Calu3 (cell line): Measurements from ENCODE around the gene SIDT1. TPM values are rescaled to one million over a fixed set of nuclear protein-coding genes. Genes with fewer than 3 reads are reported as not detected.

Experiments used
- BruUV-seq: library from RNA; stranded (reverse); fragments of 400-500 nt; replicated peaks from 2 replicates; lab custom pipeline; 2021; lab: Mats Ljungman, UMichigan
- CTCF ChIA-PET: fragments of 300-600 bp; sonication (Branson Sonifier 250); formaldehyde crosslinking; loops from one replicate; lab custom pipeline; 2022; ENCODE audit warnings: antibody characterized with exemption; lab: Charles Lee
- DNase-seq: peaks from one replicate; pipeline ENCODE4 v3.0.0; 2022
- H3K27ac Mint-ChIP-seq: one replicate; pipeline ENCODE4 v1.8.0; 2022; ENCODE audit warnings: mixed read lengths; ENCODE audit not compliant: unreplicated experiment
- H3K27me3 Mint-ChIP-seq: one replicate; pipeline ENCODE4 v1.8.0; 2022; ENCODE audit warnings: mixed read lengths; ENCODE audit not compliant: unreplicated experiment
- H3K36me3 Mint-ChIP-seq: one replicate; pipeline ENCODE4 v1.8.0; 2022; ENCODE audit warnings: mild to moderate bottlenecking, moderate library complexity, mixed read lengths; ENCODE audit not compliant: insufficient read depth, unreplicated experiment
- H3K4me1 Mint-ChIP-seq: one replicate; pipeline ENCODE4 v1.8.0; 2022; ENCODE audit warnings: mild to moderate bottlenecking, low read depth, mixed read lengths; ENCODE audit not compliant: unreplicated experiment
- H3K4me3 Mint-ChIP-seq: one replicate; pipeline ENCODE4 v1.8.0; 2022; ENCODE audit warnings: mild to moderate bottlenecking, low read depth, moderate library complexity, mixed read lengths; ENCODE audit not compliant: unreplicated experiment
- H3K9me3 Mint-ChIP-seq: one replicate; pipeline ENCODE4 v1.8.0; 2022; ENCODE audit warnings: low read depth, mixed read lengths; ENCODE audit not compliant: unreplicated experiment
- CTCF ChIP-seq: fragments of 200-600 bp; IDR thresholded peaks from one replicate; pipeline ENCODE4 v1.8.0; 2022; ENCODE audit warnings: antibody characterized with exemption; ENCODE audit not compliant: unreplicated experiment
- intact Hi-C: fragments of 100-400 bp; cut with micrococcal nuclease; formaldehyde crosslinking; loops from one replicate; pipeline ENCODE4 v1.10.0; 2022; ENCODE audit not compliant: unreplicated experiment
- total RNA-seq: library from RNA; stranded (reverse); gene quantifications from 2 replicates; pipeline ENCODE4 v1.2.3, GENCODE V29; 2022

SIDT1 gene
- total RNA-seq, 1 experiment from 2014 or later, result 0.87 TPM

GRCh38 chr3:113573728-113574127, 41.4 kb downstream of the SIDT1 start:
- DNase-seq, result no peak
- H3K4me1 Mint-ChIP-seq, result peaks cover 17% of the 10 kb centered on the region
- peaks cover 43% of the 10 kb centered on the region for H3K27me3 Mint-ChIP-seq
- intact Hi-C loops, result no loop called here
- BruUV-seq, result no TSS peak
- no peaks in the 10 kb centered on the region for H3K36me3 Mint-ChIP-seq
- no peak overlapping the region for H3K4me3 Mint-ChIP-seq
- no peak overlapping the region for H3K27ac Mint-ChIP-seq
- H3K9me3 Mint-ChIP-seq, result no peaks in the 10 kb centered on the region
- CTCF ChIA-PET, result no interaction called here
- TF ChIP-seq CTCF, result no peak

GRCh38 chr3:113574213-113574612, 41.9 kb downstream of the SIDT1 start:
- DNase-seq, result no peak
- CTCF ChIA-PET, result no interaction called here
- no peaks in the 10 kb centered on the region for H3K9me3 Mint-ChIP-seq
- H3K4me1 Mint-ChIP-seq, result peaks cover 17% of the 10 kb centered on the region
- BruUV-seq, result no TSS peak
- H3K4me3 Mint-ChIP-seq, result no peak overlapping the region
- TF ChIP-seq CTCF, result no peak
- no peak overlapping the region for H3K27ac Mint-ChIP-seq
- peaks cover 43% of the 10 kb centered on the region for H3K27me3 Mint-ChIP-seq
- intact Hi-C loops, result no loop called here
- no peaks in the 10 kb centered on the region for H3K36me3 Mint-ChIP-seq

- CTCF ChIA-PET, result interaction anchor here (0.6 kb wide), 1 partner anchor 620 kb away, joined by 3 read pairs; no protein-coding TSS in a partner anchor
- no peaks in the 10 kb centered on the region for H3K9me3 Mint-ChIP-seq
- peaks cover 47% of the 10 kb centered on the region for H3K27me3 Mint-ChIP-seq
- intact Hi-C loops, result no loop called here
- no peak for DNase-seq
- no peak overlapping the region for H3K27ac Mint-ChIP-seq
- no peak for TF ChIP-seq CTCF
- no TSS peak for BruUV-seq
- H3K4me1 Mint-ChIP-seq, result peaks cover 17% of the 10 kb centered on the region
- no peak overlapping the region for H3K4me3 Mint-ChIP-seq
- H3K36me3 Mint-ChIP-seq, result no peaks in the 10 kb centered on the region
Observed at GRCh38 chr3:113575206-113575605, 42.9 kb downstream of the SIDT1 start.

DNA sequence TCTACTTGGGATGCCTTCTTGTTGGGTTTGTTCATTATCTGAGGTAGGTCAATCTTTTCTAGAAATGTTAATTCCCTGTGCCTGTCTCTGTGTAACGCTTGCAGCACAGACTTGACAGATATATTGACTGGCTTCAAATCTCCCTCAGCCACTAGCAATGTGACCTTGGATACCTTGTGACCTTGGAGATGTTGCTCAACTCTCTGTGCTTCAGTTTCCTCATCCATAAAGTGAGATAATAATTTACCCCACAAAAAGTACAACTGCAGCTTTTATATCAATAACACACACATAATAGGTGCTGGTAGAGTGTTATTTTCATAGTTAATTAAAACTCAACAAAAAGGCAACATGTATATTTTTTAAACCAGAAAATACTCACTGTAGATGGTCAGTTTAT, 52.9 kb downstream of the SIDT1 start:
- intact Hi-C loops, result no loop called here
- no peaks in the 10 kb centered on the region for H3K36me3 Mint-ChIP-seq
- DNase-seq, result no peak
- H3K4me1 Mint-ChIP-seq, result no peaks in the 10 kb centered on the region
- H3K9me3 Mint-ChIP-seq, result no peaks in the 10 kb centered on the region
- H3K27ac Mint-ChIP-seq, result no peak overlapping the region
- no peak overlapping the region for H3K4me3 Mint-ChIP-seq
- TF ChIP-seq CTCF, result no peak
- H3K27me3 Mint-ChIP-seq, result peaks cover 44% of the 10 kb centered on the region
- CTCF ChIA-PET, result no interaction called here
- no TSS peak for BruUV-seq
